Measurements from ENCODE around the gene XKR8. TPM values are rescaled to one million over a fixed set of nuclear protein-coding genes. Genes with fewer than 3 reads are reported as not detected.
"Not testable (repeated sequence)": the region's sequence is repeated elsewhere in the genome, so short reads cannot be mapped to it uniquely, and the experiment has no call there.

The XKR8 gene
- total and polyA plus RNA-seq, 3 donors from 2014 or later, result 7.8 to 11.7 (median 10.9) TPM

GRCh38 chr1:27999055-27999454 is 39.3 kb downstream of the XKR8 start:
- TF ChIP-seq, protein P1, sequence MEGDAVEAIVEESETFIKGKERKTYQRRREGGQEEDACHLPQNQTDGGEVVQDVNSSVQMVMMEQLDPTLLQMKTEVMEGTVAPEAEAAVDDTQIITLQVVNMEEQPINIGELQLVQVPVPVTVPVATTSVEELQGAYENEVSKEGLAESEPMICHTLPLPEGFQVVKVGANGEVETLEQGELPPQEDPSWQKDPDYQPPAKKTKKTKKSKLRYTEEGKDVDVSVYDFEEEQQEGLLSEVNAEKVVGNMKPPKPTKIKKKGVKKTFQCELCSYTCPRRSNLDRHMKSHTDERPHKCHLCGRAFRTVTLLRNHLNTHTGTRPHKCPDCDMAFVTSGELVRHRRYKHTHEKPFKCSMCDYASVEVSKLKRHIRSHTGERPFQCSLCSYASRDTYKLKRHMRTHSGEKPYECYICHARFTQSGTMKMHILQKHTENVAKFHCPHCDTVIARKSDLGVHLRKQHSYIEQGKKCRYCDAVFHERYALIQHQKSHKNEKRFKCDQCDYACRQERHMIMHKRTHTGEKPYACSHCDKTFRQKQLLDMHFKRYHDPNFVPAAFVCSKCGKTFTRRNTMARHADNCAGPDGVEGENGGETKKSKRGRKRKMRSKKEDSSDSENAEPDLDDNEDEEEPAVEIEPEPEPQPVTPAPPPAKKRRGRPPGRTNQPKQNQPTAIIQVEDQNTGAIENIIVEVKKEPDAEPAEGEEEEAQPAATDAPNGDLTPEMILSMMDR (IDR thresholded peaks at IDR 0.05), result no peak
- no peak for TF ChIP-seq POLR2A (IDR thresholded peaks at IDR 0.05)
- H3K27ac ChIP-seq, result no peak overlapping the region
- no peak for DNase-seq
- no peak overlapping the region for H3K4me3 ChIP-seq
- H3K27me3 ChIP-seq, result no peaks in the 10 kb centered on the region
- H3K9me3 ChIP-seq, result no peaks in the 10 kb centered on the region
- no peaks in the 10 kb centered on the region for H3K4me1 ChIP-seq
- intact Hi-C loops (cut with DNase I; ENCODE audit: low total_unique reads), result no loop called here
- WGBS, 2 donors, result 89 to 100% methylated on average over 1 of the region's 1 CpG
- H3K36me3 ChIP-seq (ENCODE audit: low read depth, missing control alignments), result no peaks in the 10 kb centered on the region

DNA sequence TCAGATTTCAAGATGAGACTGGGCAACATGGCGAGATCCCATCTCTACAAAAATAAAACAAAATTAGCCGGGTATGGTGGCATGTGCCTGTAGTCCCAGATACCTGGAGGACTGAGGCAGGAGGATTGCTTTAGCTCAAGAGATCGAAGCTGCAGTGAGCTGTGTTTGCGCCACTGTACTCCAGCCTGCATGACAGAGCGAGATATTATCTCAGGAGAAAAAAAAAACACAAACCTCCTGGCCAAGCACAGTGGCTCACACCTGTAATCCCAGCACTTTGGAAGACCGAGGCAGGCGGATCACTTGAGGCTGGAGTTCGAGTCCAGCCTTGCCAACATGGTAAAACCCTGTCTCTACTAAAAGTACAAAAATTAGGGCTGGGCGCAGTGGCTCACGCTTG is 42.8 kb downstream of the XKR8 start:
- 93 to 99% methylated on average over 9 to 10 of the region's 10 CpGs for WGBS, 2 donors
- Histone ChIP-seq H3K27ac (no peak overlapping the region), H3K4me1 (no peaks in the 10 kb centered on the region), H3K27me3 (no peaks in the 10 kb centered on the region), H3K36me3 (ENCODE audit: low read depth, missing control alignments) (no peaks in the 10 kb centered on the region), H3K9me3 (no peaks in the 10 kb centered on the region), H3K4me3 (no peak overlapping the region)
- intact Hi-C loops (cut with DNase I; ENCODE audit: low total_unique reads), result no loop called here
- no peak for TF ChIP-seq POLR2A (IDR thresholded peaks at IDR 0.05)
- TF ChIP-seq, protein P1 (IDR thresholded peaks at IDR 0.05), result no peak
- no peak for DNase-seq

- intact Hi-C loops (cut with DNase I; ENCODE audit: low total_unique reads); H3K9me3 ChIP-seq: not testable (repeated sequence)
Observed at GRCh38 chr1:28003117-28003516, 43.3 kb downstream of the XKR8 start.

GRCh38 chr1:28010969-28011368 is 51.2 kb downstream of the XKR8 start:
- Histone ChIP-seq H3K27ac (no peak overlapping the region), H3K27me3 (no peaks in the 10 kb centered on the region), H3K36me3 (ENCODE audit: low read depth, missing control alignments) (no peaks in the 10 kb centered on the region), H3K9me3 (no peaks in the 10 kb centered on the region), H3K4me3 (no peak overlapping the region), H3K4me1 (no peaks in the 10 kb centered on the region)
- TF ChIP-seq POLR2A (IDR thresholded peaks at IDR 0.05), result no peak
- TF ChIP-seq, protein P1 (IDR thresholded peaks at IDR 0.05), result no peak
- intact Hi-C loops (cut with DNase I; ENCODE audit: low total_unique reads), result no loop called here
- WGBS, 2 donors, result 81 to 89% methylated on average over 1 of the region's 1 CpG
- DNase-seq, result no peak

More at GRCh38 chr1:28003117-28003516, 43.3 kb downstream of the XKR8 start:
- not testable (repeated sequence) for H3K27ac ChIP-seq; H3K4me3 ChIP-seq; H3K4me1 ChIP-seq; DNase-seq; H3K36me3 ChIP-seq (ENCODE audit: low read depth, missing control alignments); H3K27me3 ChIP-seq
- 94 to 96% methylated on average over 8 of the region's 8 CpGs for WGBS, 2 donors

Other genes starting within 250 kb of the XKR8 start
- gene FAM76A, start 234.0 kb upstream of the XKR8 start, total RNA-seq, result 10 to 100 TPM; 22.6 to 23.0 TPM
- gene FAM76A, start 234.0 kb upstream of the XKR8 start, polyA plus RNA-seq (ENCODE audit: insufficient read depth, low read depth, low replicate concordance), result 26.6 TPM
- gene STX12, start 186.8 kb upstream of the XKR8 start, total RNA-seq, result 10 to 100 TPM; 39.1 to 46.7 TPM
- gene STX12, start 186.8 kb upstream of the XKR8 start, polyA plus RNA-seq (ENCODE audit: insufficient read depth, low read depth, low replicate concordance), result 32.0 TPM
- gene PPP1R8, start 129.2 kb upstream of the XKR8 start, total RNA-seq, result 10 to 100 TPM; 39.4 to 57.7 TPM
- gene PPP1R8, start 129.2 kb upstream of the XKR8 start, polyA plus RNA-seq (ENCODE audit: insufficient read depth, low read depth, low replicate concordance), result 49.4 TPM
- 100 to 1,000 TPM; 103 to 132 TPM for gene THEMIS2, start 87.4 kb upstream of the XKR8 start, total RNA-seq
- gene THEMIS2, start 87.4 kb upstream of the XKR8 start, polyA plus RNA-seq (ENCODE audit: insufficient read depth, low read depth, low replicate concordance), result 56.9 TPM
- gene RPA2, start 45.4 kb upstream of the XKR8 start, total RNA-seq, result 10 to 100 TPM; 67.7 to 71.3 TPM
- 131 TPM for gene RPA2, start 45.4 kb upstream of the XKR8 start, polyA plus RNA-seq (ENCODE audit: insufficient read depth, low read depth, low replicate concordance)
- 1 to 10 TPM; 2.1 to 2.5 TPM for gene SMPDL3B, start 25.0 kb upstream of the XKR8 start, total RNA-seq
- gene SMPDL3B, start 25.0 kb upstream of the XKR8 start, polyA plus RNA-seq (ENCODE audit: insufficient read depth, low read depth, low replicate concordance), result 2.7 TPM
- gene EYA3, start 128.6 kb downstream of the XKR8 start, total RNA-seq, result 10 to 100 TPM; 31.5 to 41.9 TPM
- gene EYA3, start 128.6 kb downstream of the XKR8 start, polyA plus RNA-seq (ENCODE audit: insufficient read depth, low read depth, low replicate concordance), result 28.3 TPM
- gene PTAFR, start 216.7 kb downstream of the XKR8 start, total RNA-seq, result 1 to 10 TPM in 1 of 2 donors, under 1 TPM in 1; 0.94 to 1.7 TPM
- gene PTAFR, start 216.7 kb downstream of the XKR8 start, polyA plus RNA-seq (ENCODE audit: insufficient read depth, low read depth, low replicate concordance), result 4.9 TPM

Measured in testis (tissue), 3 donors.